Measurements from ENCODE around the gene EIF5B.

EIF5B gene

DNA sequence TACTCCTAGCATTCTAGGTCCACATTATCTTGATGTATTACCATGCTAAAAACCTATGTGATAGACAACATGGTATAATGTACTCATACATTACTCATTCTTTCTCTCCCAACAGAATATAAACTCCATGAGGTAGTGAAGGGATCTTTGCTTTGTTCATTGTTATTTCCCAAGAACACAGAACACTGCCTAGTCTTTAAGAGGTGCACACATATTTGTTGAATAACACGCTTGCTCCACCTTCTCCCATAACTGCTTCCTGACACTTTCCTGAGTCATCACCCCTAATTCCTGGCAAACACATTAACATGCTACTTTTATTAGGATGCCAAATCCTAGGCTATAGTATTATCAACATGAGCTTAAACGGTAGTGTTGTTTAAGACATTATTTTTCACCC is 111.4 kb downstream of the EIF5B start:
- TF ChIP-seq REST (IDR thresholded peaks at IDR 0.05; ENCODE audit: insufficient read depth in 1 of 2, low read depth in 2 of 2, low read length in 2 of 2) (no peak), SIN3A (IDR thresholded peaks at IDR 0.05; ENCODE audit: borderline replicate concordance, insufficient read depth, low read length) (no peak), POLR2AphosphoS5 (IDR thresholded peaks at IDR 0.05; ENCODE audit: low read depth, low read length) (no peak), TAF1 (IDR thresholded peaks at IDR 0.05; ENCODE audit: borderline replicate concordance, insufficient read depth, low read length) (no peak), FOXP2 (optimal IDR thresholded peaks at IDR 0.05; ENCODE audit: borderline replicate concordance, extremely low read depth, extremely low read length, insufficient read depth) (no peak)

GRCh38 chr2:99450199-99450598 is 113.0 kb downstream of the EIF5B start:
- no peak for TF ChIP-seq FOXP2 (optimal IDR thresholded peaks at IDR 0.05; ENCODE audit: borderline replicate concordance, extremely low read depth, extremely low read length, insufficient read depth)
- TF ChIP-seq POLR2AphosphoS5 (IDR thresholded peaks at IDR 0.05; ENCODE audit: low read depth, low read length), result no peak
- TF ChIP-seq SIN3A (IDR thresholded peaks at IDR 0.05; ENCODE audit: borderline replicate concordance, insufficient read depth, low read length), result no peak
- no peak for TF ChIP-seq TAF1 (IDR thresholded peaks at IDR 0.05; ENCODE audit: borderline replicate concordance, insufficient read depth, low read length)
- no peak for TF ChIP-seq REST (IDR thresholded peaks at IDR 0.05; ENCODE audit: insufficient read depth in 1 of 2, low read depth in 2 of 2, low read length in 2 of 2)

Measured in PFSK-1 (cell line).